Heart left ventricle (tissue), 16 donors: ENCODE measurements around the gene GTF2F2. TPM values are rescaled to one million over a fixed set of nuclear protein-coding genes. Genes with fewer than 3 reads are reported as not detected.

Source experiments
- ATAC-seq, 4 donors: fragments of 200-7000 bp; cut with Tn5 transposase; one replicate each; pipeline ENCODE4 v1.9.1; 2020 to 2022; ENCODE audit warnings: moderate library complexity in 4 of 4, mild to moderate bottlenecking in 3 of 4, moderate number of reproducible peaks in 1 of 4
- DNase-seq, 5 donors: peaks; one replicate each; pipeline ENCODE4 v3.0.0-alpha.2; 2020
- H3K27ac ChIP-seq, 12 donors: fragments of 200-600 bp; sonication (generic) in 4 of 12; one replicate each; pipeline versions ENCODE4 v1.5.0 to v1.8.0; 2016 to 2022; ENCODE audit warnings: mild to moderate bottlenecking in 2 of 12
- H3K27me3 ChIP-seq, 9 donors: fragments of 200-600 bp; sonication (generic) in 2 of 9; one replicate each; pipeline versions ENCODE4 v1.5.1 to v1.8.0; 2016 to 2022; ENCODE audit warnings: mild to moderate bottlenecking in 3 of 9
- H3K36me3 ChIP-seq, 9 donors: fragments of 200-600 bp; sonication (generic) in 2 of 9; one replicate each; pipeline versions ENCODE4 v1.5.0 to v1.8.0; 2018 to 2022; ENCODE audit warnings: mild to moderate bottlenecking in 2 of 9
- H3K4me1 ChIP-seq, 12 donors: fragments of 200-600 bp; sonication (generic) in 4 of 12; one replicate each; pipeline versions ENCODE4 v1.5.0 to v1.8.0; 2016 to 2022; ENCODE audit warnings: mild to moderate bottlenecking in 3 of 12
- H3K4me3 ChIP-seq, 12 donors: fragments of 200-600 bp; sonication (generic) in 4 of 12; one replicate each; pipeline versions ENCODE4 v1.5.0 to v1.8.0; 2017 to 2022; ENCODE audit warnings: mild to moderate bottlenecking in 9 of 12, moderate library complexity in 4 of 12
- H3K9me3 ChIP-seq, 12 donors: fragments of 200-600 bp; sonication (generic) in 4 of 12; one replicate each; pipeline versions ENCODE4 v1.5.0 to v1.8.0; 2016 to 2022; ENCODE audit warnings: mild to moderate bottlenecking in 1 of 12
- CTCF ChIP-seq, 12 donors: fragments of 200-600 bp; sonication (generic) in 4 of 12; IDR thresholded peaks; one replicate each; pipeline versions ENCODE4 v1.5.0 to v1.8.0; 2018 to 2022; ENCODE audit warnings: antibody characterized with exemption in 12 of 12, mild to moderate bottlenecking in 5 of 12
- POLR2A ChIP-seq, 2 donors: fragments of 450-650 bp; IDR thresholded peaks; one replicate each; pipeline ENCODE4 v1.6.1; 2017; ENCODE audit warnings: antibody characterized with exemption in 2 of 2, mild to moderate bottlenecking in 2 of 2, moderate library complexity in 2 of 2
- WGBS, 4 donors: extraction: QIAGEN DNeasy Blood & Tissue Kit in 2 of 4; methylation state at CpG; one replicate each; pipeline versions ENCODE4 v1.1.5 to v1.1.7; 2013 to 2018; 5-methylcytosine and 5-hydroxymethylcytosine counted together
- intact Hi-C, 10 donors: fragments of 100-400 bp; cut with DNase I; formaldehyde crosslinking; loops; one replicate each; pipeline versions ENCODE4 v1.11.1 to v1.14.2; 2022
- polyA plus RNA-seq, 2 donors: library from polyadenylated mRNA; stranded (reverse); fragments of 200-250 nt; gene quantifications; one replicate each; pipeline ENCODE4 v1.2.3, GENCODE V29; 2013
- total RNA-seq, 9 donors: library from RNA; depleted of rRNA in 2 of 9; stranded (reverse); fragments of >200 nt in 2 of 9; fragmentation: NEBNext Ultra II Directional in 3 of 9; extraction: Animal tissue kit (Norgen Biotek cat#: 25700) in 3 of 9; gene quantifications; one replicate each; pipeline versions ENCODE4 v1.1.0 to v1.2.4, GENCODE V29; 2016 to 2023
- donor health status: ischemic (EF 13 %, LVEDD 7.1; RV severe dilation, severe dysfunction).
- donor health status: healthy with polysubstance abuse.
- donor health status: DM: no; HTN: yes; CAD: no.
- donor health status: DM: no; HTN: no; CAD: no.
- donor health status: ischemic (EF 25% LVEDD 6.9; RV normal size, moderate dysfunction).
- donor health status: ischemic (EF 25% LVEDD 5.7; RV mildly dilated, moderate dysfunction).
- donor health status: healthy.
- donor health status: DM: yes; HTN: yes; CAD: no.
- donor health status: ischemic (EF 35%, LVEDD 5.7; RV mildly dilated, moderate dysfunction).
- donor health status: nonischemic (EF 11% LVEDD 7.7; RV severe dilation, severe dysfunction).
- donor health status: DM: yes; HTN: yes; CAD: no.
- donor health status: PGD.
- donor health status: ischemic (EF 29% LVEDD 5.4; RV normal size, mild dysfunction).
- donor health status: nonischemic (EF 23%, LVEDD 6.1; RV moderate dilation, normal function).

The GTF2F2 gene
- total and polyA plus RNA-seq, 11 donors = 17.7 to 25.4 (median 21.6) TPM

- H3K36me3 ChIP-seq = peaks cover 0 to 6% (median 0%) of the 10 kb centered on the region in 9 donors
- no peak overlapping the region for H3K27ac ChIP-seq
- no peaks in the 10 kb centered on the region for H3K9me3 ChIP-seq
- intact Hi-C loops = loop anchor here in 1 of 10 donors (10.0 kb wide), 1 partner anchor 104 kb away; no protein-coding TSS in a partner anchor
- no peaks in the 10 kb centered on the region for H3K27me3 ChIP-seq
- peak in 3 of 4 donors; percentile 58 to 73 (median 61) for ATAC-seq
- DNase-seq = peak in 1 of 5 donors; percentile 32
- TF ChIP-seq CTCF (IDR thresholded peaks at IDR 0.05) (no peak), POLR2A (IDR thresholded peaks at IDR 0.05) (no peak)
- no peak overlapping the region for H3K4me3 ChIP-seq
- WGBS, 4 donors = 68 to 77% (median 72%) methylated on average over 3 of the region's 3 CpGs
- peaks cover 0 to 11% (median 0%) of the 10 kb centered on the region in 12 donors for H3K4me1 ChIP-seq
Measured at GRCh38 chr13:45178349-45179162, 58.2 kb downstream of the GTF2F2 start.

- intact Hi-C loops = loop anchor here in 1 of 10 donors (10.0 kb wide), 1 partner anchor 105 kb away; no protein-coding TSS in a partner anchor
- DNase-seq (no peak), ATAC-seq (no peak)
Measured at GRCh38 chr13:45179428-45179827, 59.1 kb downstream of the GTF2F2 start.

GRCh38 chr13:45180303-45180702 is 60.0 kb downstream of the GTF2F2 start:
- Histone ChIP-seq H3K9me3 (no peaks in the 10 kb centered on the region), H3K27ac (no peak overlapping the region), H3K4me3 (no peak overlapping the region), H3K27me3 (no peaks in the 10 kb centered on the region), H3K36me3 (peaks cover 0 to 12% (median 0%) of the 10 kb centered on the region in 9 donors), H3K4me1 (peaks cover 0 to 11% (median 0%) of the 10 kb centered on the region in 12 donors)
- ATAC-seq (no peak), DNase-seq (no peak)
- intact Hi-C loops = no loop called here
- WGBS, 4 donors = 85 to 97% (median 93%) methylated on average over 3 of the region's 3 CpGs
- no peak for TF ChIP-seq CTCF (IDR thresholded peaks at IDR 0.05)

More at GRCh38 chr13:45179428-45179827, 59.1 kb downstream of the GTF2F2 start:
- H3K4me3 ChIP-seq = no peak overlapping the region
- no peak overlapping the region for H3K27ac ChIP-seq
- H3K9me3 ChIP-seq = no peaks in the 10 kb centered on the region
- H3K36me3 ChIP-seq = peaks cover 0 to 12% (median 0%) of the 10 kb centered on the region in 9 donors
- H3K27me3 ChIP-seq = no peaks in the 10 kb centered on the region
- H3K4me1 ChIP-seq = peaks cover 0 to 11% (median 0%) of the 10 kb centered on the region in 12 donors
- TF ChIP-seq POLR2A (IDR thresholded peaks at IDR 0.05) = no peak
- no peak for TF ChIP-seq CTCF (IDR thresholded peaks at IDR 0.05)

GRCh38 chr13:45180713-45181601 is 60.6 kb downstream of the GTF2F2 start:
- H3K27me3 ChIP-seq = no peaks in the 10 kb centered on the region
- no peak for TF ChIP-seq CTCF (IDR thresholded peaks at IDR 0.05)
- TF ChIP-seq POLR2A (IDR thresholded peaks at IDR 0.05) = no peak
- DNase-seq (no peak), ATAC-seq (no peak)
- no peak overlapping the region for H3K27ac ChIP-seq
- H3K4me1 ChIP-seq = peaks cover 0 to 11% (median 0%) of the 10 kb centered on the region in 12 donors
- intact Hi-C loops = no loop called here
- 93 to 97% (median 96%) methylated on average over 7 of the region's 7 CpGs for WGBS, 4 donors
- no peaks in the 10 kb centered on the region for H3K9me3 ChIP-seq
- peaks cover 0 to 12% (median 0%) of the 10 kb centered on the region in 9 donors for H3K36me3 ChIP-seq
- H3K4me3 ChIP-seq = no peak overlapping the region
